HepG2 (cell line): ENCODE results near the gene DCD. TPM values are rescaled to one million over a fixed set of nuclear protein-coding genes. Genes with fewer than 3 reads are reported as not detected.

Experiments
- ATAC-seq: fragments of 200-7000 bp; cut with Tn5 transposase; 3 replicates; pipeline ENCODE4 v1.9.1; 2020; ENCODE audit warnings: mild to moderate bottlenecking, moderate library complexity
- BruUV-seq: library from RNA; stranded (reverse); fragments of 400-500 nt; replicated peaks from 2 replicates; lab custom pipeline; 2021; lab: Mats Ljungman, UMichigan
- CTCF ChIA-PET: fragments of 300-600 bp; formaldehyde crosslinking; extraction: SDS; loops from one replicate; lab custom pipeline; 2021; ENCODE audit warnings: low total read pairs, inconsistent platforms, low intra/inter-chr PET ratio; lab: Yijun Ruan, JAX
- POLR2A ChIA-PET: fragments of 350-600 bp; sonication (Branson Sonifier 250); formaldehyde crosslinking; loops from one replicate; lab custom pipeline; 2020; ENCODE audit warnings: antibody characterized with exemption, inconsistent platforms; lab: Yijun Ruan, JAX
- DNase-seq: peaks from one replicate; pipeline ENCODE4 v3.0.0-alpha.2; 2015; ENCODE audit warnings: low spot score
- FAIRE-seq: peaks from 3 replicates; lab custom pipeline; 2011; peaks lifted over from hg19 to GRCh38; lab: Jason Lieb, UNC
- H2AFZ ChIP-seq: one replicate; pipeline ENCODE4 v1.6.1; 2011; ENCODE audit warnings: low read length, inconsistent platforms
- H3K27ac ChIP-seq: fragments of 300-600 bp; 3 replicates; pipeline ENCODE4 v1.8.0; 2011; ENCODE audit warnings: mixed run types, mild to moderate bottlenecking, mixed read lengths, low read length, inconsistent platforms; ENCODE audit not compliant: insufficient read depth; ENCODE audit errors: extremely low read length
- H3K27me3 ChIP-seq, 2 experiments: fragments of 200-600 bp in 1 of 2; 2 replicates in 1 of 2; 3 replicates in 1 of 2; pipeline versions ENCODE4 v1.6.0 to v1.8.0; 2011; ENCODE audit warnings: low read length in 2 of 2, mild to moderate bottlenecking in 2 of 2, moderate library complexity in 2 of 2, inconsistent platforms in 1 of 2; ENCODE audit not compliant: insufficient read depth in 2 of 2, control insufficient read depth in 1 of 2
- H3K36me3 ChIP-seq, 2 experiments: fragments of 200-600 bp in 1 of 2; replicated peaks in 1 of 2; 2 replicates in 1 of 2; 3 replicates in 1 of 2; pipeline versions ENCODE4 v1.5.1 to v1.8.0; 2011; ENCODE audit warnings: low read length in 2 of 2, inconsistent platforms in 1 of 2; ENCODE audit not compliant: insufficient read depth in 2 of 2, control insufficient read depth in 1 of 2
- H3K4me1 ChIP-seq: 2 replicates; pipeline ENCODE4 v1.5.1; 2012; ENCODE audit warnings: low read length, inconsistent platforms; ENCODE audit not compliant: insufficient read depth
- H3K4me2 ChIP-seq: 2 replicates; pipeline ENCODE4 v1.6.0; 2011; ENCODE audit warnings: low read depth, low read length, inconsistent platforms
- H3K4me3 ChIP-seq, 3 experiments: fragments of 200-600 bp in 1 of 3; sonication (generic), shearing (Covaris generic) in 1 of 3; replicated peaks in 1 of 3; 2 replicates each; pipeline ENCODE4 v1.5.1; 2011 to 2016; ENCODE audit warnings: low read length in 3 of 3, inconsistent platforms in 2 of 3, low read depth in 2 of 3, mild to moderate bottlenecking in 2 of 3, control low read depth in 1 of 3, mixed read lengths in 1 of 3; ENCODE audit not compliant: insufficient read depth in 1 of 3
- H3K79me2 ChIP-seq: one replicate; pipeline ENCODE4 v1.6.1; 2011; ENCODE audit warnings: low read length, inconsistent platforms; ENCODE audit not compliant: insufficient read depth
- H3K9ac ChIP-seq: 2 replicates; pipeline ENCODE4 v1.6.0; 2011; ENCODE audit warnings: mild to moderate bottlenecking, low read depth, low read length, inconsistent platforms; ENCODE audit not compliant: insufficient read depth
- H3K9me3 ChIP-seq: 2 replicates; pipeline ENCODE4 v1.5.1; 2012; ENCODE audit warnings: mild to moderate bottlenecking, low read length
- H4K20me1 ChIP-seq: 2 replicates; pipeline ENCODE4 v1.6.0; 2011; ENCODE audit warnings: inconsistent platforms, mild to moderate bottlenecking, low read length, moderate library complexity; ENCODE audit not compliant: insufficient read depth
- ARID3A ChIP-seq: IDR thresholded peaks from 2 replicates; pipeline ENCODE4 v1.6.1; 2012; ENCODE audit warnings: low read depth, low read length, improper control_type of control experiment
- ATF1 ChIP-seq: IDR thresholded peaks from 2 replicates; pipeline ENCODE4 v1.6.1; 2016; ENCODE audit warnings: mild to moderate bottlenecking, control low read depth
- FOXA3 ChIP-seq: IDR thresholded peaks from 2 replicates; pipeline ENCODE4 v1.6.1; 2016; ENCODE audit warnings: missing genetic modification reagents, missing compliant biosample characterization
- FOXK1 ChIP-seq: sonication (generic); formaldehyde crosslinking; IDR thresholded peaks from 2 replicates; pipeline ENCODE4 v1.4.0; 2020; ENCODE audit warnings: low read depth, missing genetic modification reagents, borderline replicate concordance
- GABPB1 ChIP-seq: IDR thresholded peaks from 2 replicates; pipeline ENCODE4 v1.6.1; 2016; ENCODE audit warnings: mild to moderate bottlenecking, missing genetic modification reagents, moderate library complexity, missing compliant biosample characterization
- HNRNPK ChIP-seq: fragments of 200-400 bp; formaldehyde crosslinking; IDR thresholded peaks from 2 replicates; pipeline ENCODE4 v1.6.1; 2018; ENCODE audit warnings: low read length, low read depth, moderate library complexity, mild to moderate bottlenecking; ENCODE audit not compliant: poor library complexity, severe bottlenecking
- JUNB ChIP-seq: sonication (generic); formaldehyde crosslinking; IDR thresholded peaks from 2 replicates; pipeline ENCODE4 v1.8.0; 2022; ENCODE audit warnings: missing genetic modification reagents, mild to moderate bottlenecking, borderline replicate concordance
- SIX1 ChIP-seq: sonication (generic); formaldehyde crosslinking; IDR thresholded peaks from 2 replicates; pipeline ENCODE4 v1.4.0; 2020; ENCODE audit warnings: missing genetic modification reagents, borderline replicate concordance
- SPEN ChIP-seq: sonication (generic); formaldehyde crosslinking; IDR thresholded peaks from 2 replicates; pipeline ENCODE4 v1.5.1; 2020; ENCODE audit warnings: low read depth, mild to moderate bottlenecking, missing genetic modification reagents
- TRIM24 ChIP-seq: sonication (generic); formaldehyde crosslinking; IDR thresholded peaks from 2 replicates; pipeline ENCODE4 v1.8.0; 2022; ENCODE audit warnings: mild to moderate bottlenecking, missing genetic modification reagents
- ZFYVE20 ChIP-seq: sonication (generic); formaldehyde crosslinking; IDR thresholded peaks from 2 replicates; pipeline ENCODE4 v1.8.0; 2023; ENCODE audit warnings: low read depth, mild to moderate bottlenecking, moderate library complexity, missing genetic modification reagents, borderline replicate concordance
- ZNF335 ChIP-seq: sonication (generic); formaldehyde crosslinking; IDR thresholded peaks from 2 replicates; pipeline ENCODE4 v1.4.0; 2020; ENCODE audit warnings: missing genetic modification reagents
- ZNF570 ChIP-seq: sonication (generic); formaldehyde crosslinking; IDR thresholded peaks from 2 replicates; pipeline ENCODE4 v1.4.0; 2020; ENCODE audit warnings: mild to moderate bottlenecking, missing genetic modification reagents, borderline replicate concordance
- ZNF607 ChIP-seq: sonication (generic); formaldehyde crosslinking; IDR thresholded peaks from 2 replicates; pipeline ENCODE4 v1.5.1; 2020; ENCODE audit warnings: missing genetic modification reagents, mild to moderate bottlenecking, borderline replicate concordance
- ZNF782 ChIP-seq: sonication (generic); formaldehyde crosslinking; IDR thresholded peaks from 2 replicates; pipeline ENCODE4 v1.4.0; 2020; ENCODE audit warnings: missing genetic modification reagents, mild to moderate bottlenecking, borderline replicate concordance
- WGBS: methylation state at CpG from one replicate; pipeline ENCODE4 v1.1.6; 2017; ENCODE audit warnings: low lambda C conversion rate; 5-methylcytosine and 5-hydroxymethylcytosine counted together
- in situ Hi-C: cut with HindIII; loops from 2 replicates; pipeline ENCODE4 v1.10.0; 2017; ENCODE audit warnings: low pct_unique_long_range_greater_than_20kb; ENCODE audit not compliant: extremely low pct_ligation_motif_present
- intact Hi-C: fragments of 100-400 bp; cut with micrococcal nuclease; formaldehyde crosslinking; loops from one replicate; pipeline ENCODE4 v1.10.0; 2022; ENCODE audit not compliant: unreplicated experiment
- polyA plus RNA-seq, 8 experiments: library from polyadenylated mRNA; depleted of rRNA in 3 of 8; stranded (reverse) in 7 of 8; unstranded in 1 of 8; fragments of >200 nt; fragmentation: Illumina TruSeq in 4 of 8; extraction: Trizol in 4 of 8; gene quantifications; 2 replicates each; pipeline versions ENCODE4 v1.2.1 to v1.2.3, GENCODE V29; 2011 to 2016; ENCODE audit warnings: low read depth in 4 of 8, missing spikeins in 1 of 8, mixed read lengths in 1 of 8; ENCODE audit not compliant: insufficient read depth in 1 of 8
- total RNA-seq, 5 experiments: library from RNA; depleted of rRNA; stranded (reverse); fragments of >200 nt; fragmentation: Illumina TruSeq; extraction: Trizol; gene quantifications; 2 replicates each; pipeline ENCODE4 v1.2.3, GENCODE V29; 2016; ENCODE audit warnings: low read depth in 1 of 5

The DCD gene
- total and polyA plus RNA-seq, 2 of the 13 experiments (the other 11 are each of a cell fraction or from before 2014, with no cell fraction given): not detected

- no peaks in the 10 kb centered on the region for H3K79me2 ChIP-seq
- DNase-seq (no peak), ATAC-seq (no peak), FAIRE-seq (no peak)
- WGBS: 39% methylated on average over 8 of the region's 8 CpGs
- H3K4me1 ChIP-seq: no peaks in the 10 kb centered on the region
- H3K4me2 ChIP-seq: no peak overlapping the region
- POLR2A ChIA-PET: no interaction called here
- no peak overlapping the region for H3K4me3 ChIP-seq
- CTCF ChIA-PET: no interaction called here
- no peak overlapping the region for H2AFZ ChIP-seq
- H3K36me3 ChIP-seq: no peaks in the 10 kb centered on the region
- no peak overlapping the region for H3K9ac ChIP-seq
- no peaks in the 10 kb centered on the region; a peak in 1 of 5 replicates for H3K27me3 ChIP-seq
- BruUV-seq: no TSS peak
- intact Hi-C loops: no loop called here
- H4K20me1 ChIP-seq: no peaks in the 10 kb centered on the region
- no peaks in the 10 kb centered on the region for H3K9me3 ChIP-seq
- TF ChIP-seq GABPB1 (no peak), HNRNPK (no peak), TRIM24 (CRISPR knock-in tag) (no peak), FOXA3 (CRISPR knock-in tag) (no peak), SPEN (CRISPR knock-in tag) (no peak), ZNF782 (CRISPR knock-in tag) (no peak), ZNF335 (no peak), ZNF570 (CRISPR knock-in tag) (no peak), FOXK1 (no peak), ZNF607 (no peak), ARID3A (no peak), ZFYVE20 (no peak), JUNB (no peak), SIX1 (CRISPR knock-in tag) (no peak), ATF1 (CRISPR knock-in tag) (no peak)
- no peak overlapping the region for H3K27ac ChIP-seq
- in situ Hi-C loops: no loop called here
Measured at GRCh38 chr12:54689034-54689372, 40.8 kb upstream of the DCD start.
